Activated CD8-positive, alpha-beta T cell treated with anti-CD3 and anti-CD28 coated beads for 36 hours (primary cell): ENCODE measurements around the gene BCL2L1. TPM values are rescaled to one million over a fixed set of nuclear protein-coding genes. Genes with fewer than 3 reads are reported as not detected.

Experiments
- ATAC-seq: fragments of 200-7000 bp; cut with Tn5 transposase; one replicate; pipeline ENCODE4 v1.10.0; 2021; ENCODE audit warnings: mild to moderate bottlenecking, moderate library complexity
- CTCF ChIA-PET: fragments of 350-600 bp; sonication (Branson Sonifier 250); formaldehyde crosslinking; loops from one replicate; lab custom pipeline; 2021; ENCODE audit warnings: antibody characterized with exemption; lab: Charles Lee
- POLR2A ChIA-PET: fragments of 350-600 bp; sonication (Branson Sonifier 250); formaldehyde crosslinking; loops from one replicate; lab custom pipeline; 2021; ENCODE audit warnings: antibody characterized with exemption; lab: Charles Lee
- DNase-seq: peaks from one replicate; pipeline ENCODE4 v3.0.0-alpha.2; 2020
- H3K27ac Mint-ChIP-seq: one replicate; pipeline ENCODE4 v1.8.0; 2021; ENCODE audit warnings: mild to moderate bottlenecking, mixed read lengths
- H3K27me3 Mint-ChIP-seq: one replicate; pipeline ENCODE4 v1.8.0; 2021; ENCODE audit warnings: mixed read lengths
- H3K36me3 Mint-ChIP-seq: one replicate; pipeline ENCODE4 v1.8.0; 2021; ENCODE audit warnings: low read depth, mixed read lengths
- H3K4me1 Mint-ChIP-seq: one replicate; pipeline ENCODE4 v1.8.0; 2021; ENCODE audit warnings: low read depth, mixed read lengths
- H3K4me3 Mint-ChIP-seq: one replicate; pipeline ENCODE4 v1.8.0; 2021; ENCODE audit warnings: mild to moderate bottlenecking, moderate library complexity, mixed read lengths
- H3K9me3 Mint-ChIP-seq: one replicate; pipeline ENCODE4 v1.8.0; 2021; ENCODE audit warnings: mixed read lengths
- CTCF ChIP-seq: fragments of 200-600 bp; IDR thresholded peaks from one replicate; pipeline ENCODE4 v1.8.0; 2022; ENCODE audit warnings: antibody characterized with exemption, mild to moderate bottlenecking
- intact Hi-C: fragments of 100-400 bp; cut with micrococcal nuclease; formaldehyde crosslinking; loops from one replicate; pipeline ENCODE4 v1.10.0; 2022
- total RNA-seq, 2 experiments: library from RNA; stranded (reverse); gene quantifications; one replicate each; pipeline ENCODE4 v1.2.3, GENCODE V29; 2021

Gene BCL2L1
- total RNA-seq, 2 experiments from 2014 or later = 182 TPM

DNA sequence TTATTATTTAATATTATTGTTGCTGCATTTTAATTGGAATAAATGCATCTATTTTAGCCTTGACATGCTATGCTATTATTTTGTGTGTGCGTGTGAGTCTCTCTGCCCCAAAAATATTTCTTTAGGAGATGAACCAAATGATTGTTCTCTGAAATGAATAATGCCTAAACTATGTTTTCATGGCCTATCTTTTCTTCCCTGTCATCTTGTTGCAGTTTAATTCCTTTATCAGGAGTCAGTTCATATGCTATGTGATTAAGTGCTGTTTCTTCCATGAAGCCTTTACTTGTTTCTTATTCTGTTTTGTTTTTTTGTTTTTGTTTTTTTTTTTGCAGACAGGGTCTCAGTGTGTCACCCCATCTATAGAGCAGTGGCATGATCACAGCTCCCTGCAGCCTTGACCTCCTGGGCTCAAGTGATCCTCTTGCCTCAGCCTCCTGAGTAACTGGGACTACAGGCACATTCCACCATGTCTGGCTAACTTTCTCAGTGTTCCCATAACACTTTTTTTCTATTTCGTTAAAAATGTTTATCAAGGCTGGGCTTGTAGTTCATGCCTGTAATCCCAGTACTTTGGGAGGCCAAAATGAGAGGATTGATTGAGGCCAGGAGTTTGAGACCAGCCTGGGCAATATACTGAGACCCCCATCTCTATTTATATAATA lies 42.1 kb upstream of the BCL2L1 start:
- Mint-ChIP-seq H3K4me1 (no peaks in the 10 kb centered on the region), H3K36me3 (peaks cover 55% of the 10 kb centered on the region), H3K4me3 (no peak overlapping the region), H3K27ac (no peak overlapping the region), H3K9me3 (no peaks in the 10 kb centered on the region), H3K27me3 (no peaks in the 10 kb centered on the region)
- ATAC-seq (no peak), DNase-seq (no peak)
- ChIA-PET POLR2A (no interaction called here), CTCF (no interaction called here)
- TF ChIP-seq CTCF = no peak
- intact Hi-C loops = no loop called here

- Mint-ChIP-seq H3K4me3 (no peak overlapping the region), H3K27ac (no peak overlapping the region), H3K27me3 (no peaks in the 10 kb centered on the region), H3K4me1 (no peaks in the 10 kb centered on the region), H3K36me3 (peaks cover 53% of the 10 kb centered on the region), H3K9me3 (no peaks in the 10 kb centered on the region)
- intact Hi-C loops = no loop called here
- TF ChIP-seq CTCF = no peak
- POLR2A ChIA-PET = no interaction called here
- CTCF ChIA-PET = interaction anchor here (0.9 to 1.5 kb wide), 2 partner anchors 29 to 85 kb away, joined by 3 read pairs; partner anchors contain the start of gene FOXS1
- ATAC-seq (no peak), DNase-seq (no peak)
Observed at GRCh38 chr20:31760519-31761240, 38.0 kb upstream of the BCL2L1 start.

- Mint-ChIP-seq H3K4me3 (no peak overlapping the region), H3K9me3 (no peaks in the 10 kb centered on the region), H3K27me3 (no peaks in the 10 kb centered on the region), H3K36me3 (peaks cover 48% of the 10 kb centered on the region), H3K27ac (no peak overlapping the region), H3K4me1 (no peaks in the 10 kb centered on the region)
- DNase-seq (no peak), ATAC-seq (no peak)
- POLR2A ChIA-PET = no interaction called here
- CTCF ChIA-PET = interaction anchor here (1.5 kb wide), 1 partner anchor 85 kb away, joined by 3 read pairs; the partner anchor contains the start of gene FOXS1
- TF ChIP-seq CTCF = no peak
- intact Hi-C loops = no loop called here
Observed at GRCh38 chr20:31759836-31760518, 37.3 kb upstream of the BCL2L1 start.

- no peak overlapping the region for H3K27ac Mint-ChIP-seq
- POLR2A ChIA-PET = no interaction called here
- CTCF ChIA-PET = interaction anchor here (0.7 kb wide), 1 partner anchor 34 kb away, joined by 4 read pairs; no protein-coding TSS in a partner anchor
Observed at GRCh38 chr20:31758991-31759390, 36.3 kb upstream of the BCL2L1 start.

More at GRCh38 chr20:31758991-31759390, 36.3 kb upstream of the BCL2L1 start:
- Mint-ChIP-seq H3K4me3 (no peak overlapping the region), H3K4me1 (no peaks in the 10 kb centered on the region), H3K27me3 (no peaks in the 10 kb centered on the region), H3K36me3 (peaks cover 45% of the 10 kb centered on the region), H3K9me3 (no peaks in the 10 kb centered on the region)
- DNase-seq = no peak
- ATAC-seq = no peak
- TF ChIP-seq CTCF = no peak
- intact Hi-C loops = no loop called here
